Lower leg skin (tissue), 3 donors: ENCODE results near the gene GRAMD2B.

ENCODE experiments used
- CTCF ChIP-seq, 3 donors: fragments of 450-650 bp; IDR thresholded peaks; one replicate each; pipeline ENCODE4 v1.5.1; 2016; ENCODE audit warnings: antibody characterized with exemption in 3 of 3, mild to moderate bottlenecking in 3 of 3, moderate library complexity in 2 of 3
- POLR2A ChIP-seq, 2 donors: fragments of 450-650 bp; IDR thresholded peaks; one replicate each; pipeline ENCODE4 v1.6.1; 2016 to 2017; ENCODE audit warnings: antibody characterized with exemption in 2 of 2, mild to moderate bottlenecking in 1 of 2, moderate library complexity in 1 of 2

GRCh38 chr5:126374109-126374416 is 49.1 kb upstream of the GRAMD2B start:
- no peak for TF ChIP-seq POLR2A (IDR thresholded peaks at IDR 0.05)
- no peak for TF ChIP-seq CTCF (IDR thresholded peaks at IDR 0.05)
